Anterior cingulate cortex (tissue), 58 donors: Measurements from ENCODE around the gene ADARB2.

Experiments
- DNase-seq, 58 donors: peaks; one replicate each; lab custom pipeline; 2025; lab: John Stamatoyannopoulos, UW

Gene ADARB2

GRCh38 chr10:1575481-1576244 is 161.7 kb downstream of the ADARB2 start:
- no peak for DNase-seq

- DNase-seq = no peak
Observed at GRCh38 chr10:1574719-1575118, 162.6 kb downstream of the ADARB2 start.

GRCh38 chr10:1573981-1574380 is 163.3 kb downstream of the ADARB2 start:
- no peak for DNase-seq

GRCh38 chr10:1573334-1573969 is 163.9 kb downstream of the ADARB2 start:
- no peak for DNase-seq

GRCh38 chr10:1572519-1573333 is 164.6 kb downstream of the ADARB2 start:
- DNase-seq = no peak

GRCh38 chr10:1571587-1572237 is 165.6 kb downstream of the ADARB2 start:
- no peak for DNase-seq

GRCh38 chr10:1570416-1571051 is 166.8 kb downstream of the ADARB2 start:
- DNase-seq = no peak

GRCh38 chr10:1569208-1569607 is 168.1 kb downstream of the ADARB2 start:
- no peak for DNase-seq

GRCh38 chr10:1567742-1568495 is 169.4 kb downstream of the ADARB2 start:
- no peak for DNase-seq

GRCh38 chr10:1567152-1567551 is 170.2 kb downstream of the ADARB2 start:
- no peak for DNase-seq

GRCh38 chr10:1564791-1565190 is 172.5 kb downstream of the ADARB2 start:
- no peak for DNase-seq

GRCh38 chr10:1563028-1563427 is 174.3 kb downstream of the ADARB2 start:
- DNase-seq = no peak

GRCh38 chr10:1561731-1562337 is 175.5 kb downstream of the ADARB2 start:
- DNase-seq = no peak

- no peak for DNase-seq
Observed at GRCh38 chr10:1560535-1561192, 176.7 kb downstream of the ADARB2 start.

- no peak for DNase-seq
Observed at GRCh38 chr10:1559761-1560160, 177.6 kb downstream of the ADARB2 start.

GRCh38 chr10:1559311-1559710 is 178.0 kb downstream of the ADARB2 start:
- no peak for DNase-seq

GRCh38 chr10:1558906-1559305 is 178.4 kb downstream of the ADARB2 start:
- no peak for DNase-seq

- no peak for DNase-seq
Observed at GRCh38 chr10:1557081-1557480, 180.2 kb downstream of the ADARB2 start.

GRCh38 chr10:1556496-1556895 is 180.8 kb downstream of the ADARB2 start:
- DNase-seq = no peak
